ENCODE data around the gene SMIM12. TPM values are rescaled to one million over a fixed set of nuclear protein-coding genes. Genes with fewer than 3 reads are reported as not detected.

Gene SMIM12
- total and polyA plus RNA-seq, 2 of the 8 experiments (the other 6 are each of a cell fraction or from before 2014, with no cell fraction given), result 40.9 to 49.2 TPM

DNA sequence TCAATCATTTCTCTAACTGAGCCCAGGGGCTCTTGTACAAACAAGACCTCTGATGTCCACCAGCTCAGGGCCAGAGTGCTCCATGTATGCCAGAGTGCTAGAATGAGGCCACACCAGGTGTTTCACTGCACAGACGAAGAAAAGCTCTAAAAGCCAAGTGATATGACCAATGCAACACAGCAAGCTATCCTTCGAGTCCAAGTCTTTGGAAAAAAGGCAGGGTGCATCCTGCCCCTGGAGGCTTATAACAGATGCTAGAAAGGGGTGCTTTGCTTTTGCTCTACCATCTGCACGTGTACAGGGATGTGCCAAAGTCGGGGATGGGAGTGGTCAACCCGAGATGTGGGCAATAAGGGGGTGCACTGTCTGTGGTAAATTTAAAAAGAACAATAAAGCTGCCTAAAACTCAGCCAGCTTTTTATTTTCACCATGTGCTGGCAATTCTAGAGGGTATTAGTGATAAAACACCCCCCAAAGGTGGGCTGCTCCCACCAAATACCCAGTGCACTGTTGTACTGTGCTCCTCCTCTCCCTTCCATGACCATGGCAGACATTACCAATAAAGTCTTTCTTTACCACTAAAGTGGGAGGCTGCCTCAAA lies 32.1 kb downstream of the SMIM12 start:
- Histone ChIP-seq H3K4ac (replicated peaks; ENCODE audit: insufficient read length, low read depth, low read length) (no peak overlapping the region), H3K4me1 (replicated peaks in 1 of 4; ENCODE audit: control insufficient read depth in 3 of 4, insufficient read depth in 4 of 4, low read length in 3 of 4) (no peaks in the 10 kb centered on the region; a peak in 3 of 7 replicates), H3K56ac (replicated peaks; ENCODE audit: insufficient read length, low read depth, low read length) (no peak overlapping the region), H3K9me3 (ENCODE audit: insufficient read depth in 2 of 2, low read depth in 1 of 2, low read length in 1 of 2) (no peaks in the 10 kb centered on the region), H3K14ac (ENCODE audit: insufficient read length) (no peak overlapping the region), H2AK5ac (ENCODE audit: low read depth, low read length) (no peak overlapping the region), H3K36me3 (ENCODE audit: control insufficient read depth in 2 of 4, insufficient read depth in 4 of 4, low read length in 3 of 4) (no peaks in the 10 kb centered on the region), H3K18ac (ENCODE audit: extremely low read depth, low read length) (no peak overlapping the region), H3K79me1 (ENCODE audit: low read depth, low read length) (no peaks in the 10 kb centered on the region), H4K5ac (ENCODE audit: insufficient read length, low read depth, low read length) (no peak overlapping the region), H4K91ac (replicated peaks; ENCODE audit: insufficient read length, low read length) (no peak overlapping the region), H2BK12ac (ENCODE audit: low read depth, low read length) (no peak overlapping the region), H4K20me1 (replicated peaks in 1 of 2; ENCODE audit: control insufficient read depth in 1 of 2, insufficient read depth in 2 of 2, low read length in 2 of 2) (no peaks in the 10 kb centered on the region), H3K9ac (replicated peaks in 1 of 4; ENCODE audit: extremely low read depth in 1 of 4, low read depth in 3 of 4, low read length in 3 of 4) (no peak overlapping the region), H3K4me3 (ENCODE audit: extremely low read depth in 1 of 4, insufficient read depth in 2 of 4, low read depth in 3 of 4, low read length in 4 of 4) (no peak overlapping the region), H2BK15ac (ENCODE audit: low read length) (no peak overlapping the region), H3K23ac (ENCODE audit: insufficient read length) (no peak overlapping the region), H2BK120ac (replicated peaks; ENCODE audit: low read depth, low read length) (no peak overlapping the region), H3K79me2 (ENCODE audit: control insufficient read depth in 1 of 2, insufficient read depth in 2 of 2, low read length in 2 of 2) (no peaks in the 10 kb centered on the region), H2BK20ac (ENCODE audit: low read length) (no peak overlapping the region), H3K27ac (ENCODE audit: low read depth, low read length) (no peak overlapping the region), H2BK5ac (ENCODE audit: low read depth, low read length) (no peak overlapping the region), H4K8ac (ENCODE audit: extremely low read depth, insufficient read depth, low read length) (no peak overlapping the region), H3K23me2 (ENCODE audit: low read depth, low read length) (no peaks in the 10 kb centered on the region; the same call in 1 of the 2 replicates), H2AFZ (ENCODE audit: low read length) (no peak overlapping the region), H3K27me3 (replicated peaks in 1 of 4; ENCODE audit: control insufficient read depth in 3 of 4, extremely low read depth in 1 of 4, insufficient read depth in 3 of 4, low read length in 3 of 4) (no peaks in the 10 kb centered on the region), H3K4me2 (ENCODE audit: insufficient read depth in 1 of 2, low read depth in 2 of 2, low read length in 2 of 2) (no peak overlapping the region)
- TF ChIP-seq MAFK (IDR thresholded peaks at IDR 0.05; ENCODE audit: low read depth, low read length) (no peak), RNF2 (IDR thresholded peaks at IDR 0.05; ENCODE audit: borderline replicate concordance, low read depth, low read length, missing control alignments, poor library complexity, severe bottlenecking) (no peak), SP4 (IDR thresholded peaks at IDR 0.05; ENCODE audit: low read length) (no peak), FOSL1 (IDR thresholded peaks at IDR 0.05; ENCODE audit: insufficient read depth, low read depth, low read length) (no peak), RFX5 (IDR thresholded peaks at IDR 0.05; ENCODE audit: borderline replicate concordance, low read depth, low read length) (no peak), POU5F1 (IDR thresholded peaks at IDR 0.05; ENCODE audit: low read depth, low read length) (no peak), GTF2F1 (IDR thresholded peaks at IDR 0.05; ENCODE audit: borderline replicate concordance, low read depth, low read length) (no peak), CEBPB (IDR thresholded peaks at IDR 0.05; ENCODE audit: low read depth, low read length) (no peak), JUN (IDR thresholded peaks at IDR 0.05; ENCODE audit: low read depth, low read length) (no peak), EZH2 (IDR thresholded peaks at IDR 0.05; ENCODE audit: low read depth, low read length, severe bottlenecking) (no peak), KDM4A (IDR thresholded peaks at IDR 0.05; ENCODE audit: low read depth, low read length, severe bottlenecking) (no peak)
- TF ChIP-seq, protein P1, sequence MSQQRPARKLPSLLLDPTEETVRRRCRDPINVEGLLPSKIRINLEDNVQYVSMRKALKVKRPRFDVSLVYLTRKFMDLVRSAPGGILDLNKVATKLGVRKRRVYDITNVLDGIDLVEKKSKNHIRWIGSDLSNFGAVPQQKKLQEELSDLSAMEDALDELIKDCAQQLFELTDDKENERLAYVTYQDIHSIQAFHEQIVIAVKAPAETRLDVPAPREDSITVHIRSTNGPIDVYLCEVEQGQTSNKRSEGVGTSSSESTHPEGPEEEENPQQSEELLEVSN (IDR thresholded peaks at IDR 0.05), result no peak
- WGBS, 2 experiments (ENCODE audit: extremely low coverage in 1 of 2, insufficient coverage in 1 of 2, insufficient read length in 1 of 2, insufficient replicate concordance in 2 of 2, low coverage in 1 of 2, low lambda C conversion rate in 2 of 2, missing lambda C conversion rate in 1 of 2), result 78% methylated on average over 5 of the region's 5 CpGs; no CpG with 5 or more reads in 1 of the 2 experiments
- DNase-seq (ENCODE audit: low read depth in 1 of 2, low spot score in 2 of 2), result peak in 1 of 2 experiments; percentile 26
- no peak for FAIRE-seq
- ChIA-PET CTCF (ENCODE audit: partially characterized antibody) (interaction anchor here (1.0 to 4.2 kb wide), 7 partner anchors 9 to 40 kb away, joined by 3 to 21 read pairs (median 6); no protein-coding TSS in a partner anchor), POLR2A (ENCODE audit: partially characterized antibody) (interaction anchor here (1.1 kb wide), 1 partner anchor 10 kb away, joined by 3 read pairs; no protein-coding TSS in a partner anchor)
